Measurements from ENCODE around the gene TMEM74B. TPM values are rescaled to one million over a fixed set of nuclear protein-coding genes. Genes with fewer than 3 reads are reported as not detected.

Gene TMEM74B
- total RNA-seq, 4 donors from 2014 or later = 0.44 to 12.4 (median 1.8) TPM

DNA sequence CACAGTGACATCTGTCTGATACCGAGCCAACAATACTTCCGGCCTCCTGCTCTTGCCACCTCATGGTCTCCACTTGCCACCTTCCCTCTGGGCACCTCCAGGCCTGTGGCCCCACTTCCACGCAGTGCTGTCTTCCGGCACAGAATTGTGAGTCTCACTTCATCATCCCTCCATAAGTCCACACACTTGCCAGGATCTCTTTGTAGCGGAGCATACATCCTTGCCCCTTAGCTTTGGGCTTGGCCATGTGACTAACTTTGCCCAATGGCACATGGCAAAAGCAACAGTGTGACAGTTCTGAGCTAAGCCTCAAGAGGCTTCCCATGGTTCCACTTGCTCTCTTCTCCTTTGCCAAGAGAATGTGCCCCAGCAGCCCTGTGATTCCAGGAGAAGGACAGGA lies 14.0 kb upstream of the TMEM74B start:
- H3K27ac ChIP-seq = no peak overlapping the region
- no peaks in the 10 kb centered on the region for H3K27me3 ChIP-seq
- peaks cover 0 to 5% (median 0%) of the 10 kb centered on the region in 4 donors for H3K4me1 ChIP-seq
- no peaks in the 10 kb centered on the region for H3K9me3 ChIP-seq
- WGBS, 2 donors = 94 to 95% methylated on average over 5 of the region's 5 CpGs
- no peak for DNase-seq (ENCODE audit: low spot score in 2 of 2)
- TF ChIP-seq POLR2A (IDR thresholded peaks at IDR 0.05) (no peak), EP300 (IDR thresholded peaks at IDR 0.05) (no peak)
- TF ChIP-seq, protein P1, sequence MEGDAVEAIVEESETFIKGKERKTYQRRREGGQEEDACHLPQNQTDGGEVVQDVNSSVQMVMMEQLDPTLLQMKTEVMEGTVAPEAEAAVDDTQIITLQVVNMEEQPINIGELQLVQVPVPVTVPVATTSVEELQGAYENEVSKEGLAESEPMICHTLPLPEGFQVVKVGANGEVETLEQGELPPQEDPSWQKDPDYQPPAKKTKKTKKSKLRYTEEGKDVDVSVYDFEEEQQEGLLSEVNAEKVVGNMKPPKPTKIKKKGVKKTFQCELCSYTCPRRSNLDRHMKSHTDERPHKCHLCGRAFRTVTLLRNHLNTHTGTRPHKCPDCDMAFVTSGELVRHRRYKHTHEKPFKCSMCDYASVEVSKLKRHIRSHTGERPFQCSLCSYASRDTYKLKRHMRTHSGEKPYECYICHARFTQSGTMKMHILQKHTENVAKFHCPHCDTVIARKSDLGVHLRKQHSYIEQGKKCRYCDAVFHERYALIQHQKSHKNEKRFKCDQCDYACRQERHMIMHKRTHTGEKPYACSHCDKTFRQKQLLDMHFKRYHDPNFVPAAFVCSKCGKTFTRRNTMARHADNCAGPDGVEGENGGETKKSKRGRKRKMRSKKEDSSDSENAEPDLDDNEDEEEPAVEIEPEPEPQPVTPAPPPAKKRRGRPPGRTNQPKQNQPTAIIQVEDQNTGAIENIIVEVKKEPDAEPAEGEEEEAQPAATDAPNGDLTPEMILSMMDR (IDR thresholded peaks at IDR 0.05) = no peak
- H3K4me3 ChIP-seq = no peak overlapping the region
- H3K36me3 ChIP-seq = no peaks in the 10 kb centered on the region

DNA sequence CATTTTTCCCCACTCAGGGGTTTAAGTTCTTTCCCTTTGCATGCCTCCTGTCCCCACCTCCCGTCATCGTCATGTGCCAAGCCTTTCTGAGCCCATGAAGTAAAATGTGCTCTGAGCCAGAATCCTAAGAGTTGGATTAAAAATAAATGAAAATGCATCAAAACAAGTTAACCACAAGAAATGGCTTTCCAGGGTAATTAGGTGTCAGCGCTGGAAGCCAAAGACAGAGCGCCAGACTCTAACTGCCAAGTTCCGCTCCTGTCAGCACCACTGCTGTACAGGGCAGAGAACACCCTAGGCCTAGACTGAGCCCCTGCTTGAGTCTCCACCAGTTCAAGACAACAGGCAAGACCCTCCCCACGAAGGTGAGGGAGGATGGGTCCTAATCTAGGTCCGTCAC lies 13.0 kb upstream of the TMEM74B start:
- H3K36me3 ChIP-seq = no peaks in the 10 kb centered on the region
- no peaks in the 10 kb centered on the region for H3K27me3 ChIP-seq
- DNase-seq (ENCODE audit: low spot score in 2 of 2) = no peak
- no peak overlapping the region for H3K4me3 ChIP-seq
- H3K9me3 ChIP-seq = no peaks in the 10 kb centered on the region
- WGBS, 2 donors = 83 to 84% methylated on average over 7 of the region's 7 CpGs
- no peaks in the 10 kb centered on the region for H3K4me1 ChIP-seq
- H3K27ac ChIP-seq = no peak overlapping the region
- TF ChIP-seq EP300 (IDR thresholded peaks at IDR 0.05) (no peak), POLR2A (IDR thresholded peaks at IDR 0.05) (no peak)
- TF ChIP-seq, protein P1 (IDR thresholded peaks at IDR 0.05) = no peak

- Histone ChIP-seq H3K4me3 (no peak overlapping the region), H3K36me3 (no peaks in the 10 kb centered on the region), H3K4me1 (no peaks in the 10 kb centered on the region), H3K27me3 (no peaks in the 10 kb centered on the region), H3K27ac (no peak overlapping the region), H3K9me3 (no peaks in the 10 kb centered on the region)
- TF ChIP-seq POLR2A (IDR thresholded peaks at IDR 0.05) (no peak), EP300 (IDR thresholded peaks at IDR 0.05) (no peak)
- TF ChIP-seq, protein P1 (IDR thresholded peaks at IDR 0.05) = no peak
- no peak for DNase-seq (ENCODE audit: low spot score in 2 of 2)
- 76 to 89% methylated on average over 2 of the region's 2 CpGs for WGBS, 2 donors
Observed at GRCh38 chr20:1196634-1197033, 11.9 kb upstream of the TMEM74B start.

DNA sequence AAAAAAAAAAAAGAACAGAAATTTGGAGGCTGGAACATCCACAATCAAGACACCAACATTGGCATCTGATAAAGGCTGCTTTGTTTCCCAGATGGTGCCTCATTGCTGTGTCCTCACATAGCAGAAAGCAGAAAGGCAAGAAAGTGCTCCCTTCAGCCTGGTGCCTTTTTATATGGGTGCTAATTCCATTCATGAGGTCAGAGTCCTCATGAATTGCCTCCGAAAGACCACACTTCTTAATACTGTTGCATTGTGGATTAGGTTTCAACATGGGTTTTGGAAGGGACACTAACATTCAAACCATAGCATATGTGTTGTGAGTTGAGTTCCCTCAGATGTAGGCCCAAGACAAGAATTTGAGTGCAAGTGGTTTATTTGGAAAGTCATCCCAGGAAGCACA lies 10.4 kb upstream of the TMEM74B start:
- Histone ChIP-seq H3K9me3 (no peaks in the 10 kb centered on the region), H3K27ac (no peak overlapping the region), H3K4me1 (no peaks in the 10 kb centered on the region), H3K4me3 (no peak overlapping the region), H3K27me3 (no peaks in the 10 kb centered on the region), H3K36me3 (no peaks in the 10 kb centered on the region)
- no peak for DNase-seq (ENCODE audit: low spot score in 2 of 2)
- no peak for TF ChIP-seq EP300 (IDR thresholded peaks at IDR 0.05)
- no peak for TF ChIP-seq POLR2A (IDR thresholded peaks at IDR 0.05)
- TF ChIP-seq, protein P1 (IDR thresholded peaks at IDR 0.05) = no peak
- 33 to 74% methylated on average over 1 of the region's 1 CpG for WGBS, 2 donors

DNA sequence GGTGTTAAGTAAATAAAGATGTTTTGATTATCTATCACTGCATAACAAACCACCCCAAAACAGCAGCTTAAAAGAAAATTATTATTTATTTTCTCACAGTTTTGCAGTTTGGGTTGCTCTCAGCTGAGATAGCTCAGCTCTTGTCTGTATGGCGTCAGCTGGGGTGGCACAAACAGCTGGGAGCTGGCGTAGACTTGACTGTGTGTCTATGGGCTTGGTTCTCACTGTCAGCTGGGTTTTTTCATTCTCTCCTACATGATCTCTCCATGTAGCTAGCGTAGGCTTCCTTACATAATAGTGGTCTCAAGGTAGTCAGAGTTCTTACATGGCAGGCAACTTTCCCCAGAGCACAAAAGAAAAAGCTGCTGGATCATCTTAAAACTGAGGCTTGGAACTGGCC lies 6.5 kb upstream of the TMEM74B start:
- Histone ChIP-seq H3K4me3 (no peak overlapping the region), H3K9me3 (no peaks in the 10 kb centered on the region), H3K36me3 (no peaks in the 10 kb centered on the region), H3K4me1 (no peaks in the 10 kb centered on the region), H3K27ac (no peak overlapping the region), H3K27me3 (peaks cover 0 to 13% of the 10 kb centered on the region in 2 donors)
- 77 to 93% methylated on average over 3 of the region's 3 CpGs for WGBS, 2 donors
- DNase-seq (ENCODE audit: low spot score in 2 of 2) = no peak
- TF ChIP-seq POLR2A (IDR thresholded peaks at IDR 0.05) (no peak), EP300 (IDR thresholded peaks at IDR 0.05) (no peak)
- TF ChIP-seq, protein P1 (IDR thresholded peaks at IDR 0.05) = no peak
